ENCODE results near the gene CYSRT1. TPM values are rescaled to one million over a fixed set of nuclear protein-coding genes. Genes with fewer than 3 reads are reported as not detected.

CYSRT1 gene
- total RNA-seq, 1 experiment from 2014 or later: 1.4 TPM

- ChIA-PET CTCF (no interaction called here), POLR2A (interaction anchor here (0.8 kb wide), 1 partner anchor 9 kb away, joined by 3 read pairs; the partner anchor contains the start of gene TUBB4B)
- Mint-ChIP-seq H3K4me3 (ENCODE audit: unreplicated experiment) (no peak overlapping the region), H3K27me3 (ENCODE audit: insufficient read depth, unreplicated experiment) (no peaks in the 10 kb centered on the region), H3K36me3 (ENCODE audit: insufficient read depth, unreplicated experiment) (peaks cover 7% of the 10 kb centered on the region), H3K4me1 (ENCODE audit: insufficient read depth, unreplicated experiment) (peaks cover 11% of the 10 kb centered on the region), H3K9me3 (ENCODE audit: unreplicated experiment) (no peaks in the 10 kb centered on the region), H3K27ac (ENCODE audit: low read depth, unreplicated experiment) (no peak overlapping the region)
- intact Hi-C loops (cut with micrococcal nuclease): no loop called here
- no peak for TF ChIP-seq CTCF (IDR thresholded peaks at IDR 0.05; ENCODE audit: unreplicated experiment)
- no TSS peak for BruUV-seq (replicated peaks)
- no peak for DNase-seq (ENCODE audit: unreplicated experiment)
Measured at GRCh38 chr9:137231372-137232039, 6.5 kb downstream of the CYSRT1 start.

GRCh38 chr9:137232101-137232500 is 7.1 kb downstream of the CYSRT1 start:
- POLR2A ChIA-PET: no interaction called here
- peaks cover 6% of the 10 kb centered on the region for H3K4me1 Mint-ChIP-seq (ENCODE audit: insufficient read depth, unreplicated experiment)
- no peak overlapping the region for H3K27ac Mint-ChIP-seq (ENCODE audit: low read depth, unreplicated experiment)
- no peak for TF ChIP-seq CTCF (IDR thresholded peaks at IDR 0.05; ENCODE audit: unreplicated experiment)
- intact Hi-C loops (cut with micrococcal nuclease): no loop called here
- H3K27me3 Mint-ChIP-seq (ENCODE audit: insufficient read depth, unreplicated experiment): no peaks in the 10 kb centered on the region
- CTCF ChIA-PET: no interaction called here
- peaks cover 7% of the 10 kb centered on the region for H3K36me3 Mint-ChIP-seq (ENCODE audit: insufficient read depth, unreplicated experiment)
- no TSS peak for BruUV-seq (replicated peaks)
- H3K9me3 Mint-ChIP-seq (ENCODE audit: unreplicated experiment): no peaks in the 10 kb centered on the region
- no peak for DNase-seq (ENCODE audit: unreplicated experiment)
- H3K4me3 Mint-ChIP-seq (ENCODE audit: unreplicated experiment): no peak overlapping the region

GRCh38 chr9:137232510-137232909 is 7.5 kb downstream of the CYSRT1 start:
- peaks cover 4% of the 10 kb centered on the region for H3K4me1 Mint-ChIP-seq (ENCODE audit: insufficient read depth, unreplicated experiment)
- H3K4me3 Mint-ChIP-seq (ENCODE audit: unreplicated experiment): no peak overlapping the region
- H3K36me3 Mint-ChIP-seq (ENCODE audit: insufficient read depth, unreplicated experiment): peaks cover 7% of the 10 kb centered on the region
- ChIA-PET POLR2A (no interaction called here), CTCF (interaction anchor here (0.5 kb wide), 1 partner anchor 186 kb away, joined by 3 read pairs; no protein-coding TSS in a partner anchor)
- TF ChIP-seq CTCF (IDR thresholded peaks at IDR 0.05; ENCODE audit: unreplicated experiment): no peak
- BruUV-seq (replicated peaks): no TSS peak
- no peak overlapping the region for H3K27ac Mint-ChIP-seq (ENCODE audit: low read depth, unreplicated experiment)
- DNase-seq (ENCODE audit: unreplicated experiment): no peak
- H3K9me3 Mint-ChIP-seq (ENCODE audit: unreplicated experiment): no peaks in the 10 kb centered on the region
- intact Hi-C loops (cut with micrococcal nuclease): no loop called here
- no peaks in the 10 kb centered on the region for H3K27me3 Mint-ChIP-seq (ENCODE audit: insufficient read depth, unreplicated experiment)

GRCh38 chr9:137233143-137233980 is 8.4 kb downstream of the CYSRT1 start:
- H3K9me3 Mint-ChIP-seq (ENCODE audit: unreplicated experiment): no peaks in the 10 kb centered on the region
- H3K4me1 Mint-ChIP-seq (ENCODE audit: insufficient read depth, unreplicated experiment): no peaks in the 10 kb centered on the region
- H3K36me3 Mint-ChIP-seq (ENCODE audit: insufficient read depth, unreplicated experiment): peaks cover 7% of the 10 kb centered on the region
- no peak overlapping the region for H3K4me3 Mint-ChIP-seq (ENCODE audit: unreplicated experiment)
- no peak for TF ChIP-seq CTCF (IDR thresholded peaks at IDR 0.05; ENCODE audit: unreplicated experiment)
- no peak overlapping the region for H3K27ac Mint-ChIP-seq (ENCODE audit: low read depth, unreplicated experiment)
- DNase-seq (ENCODE audit: unreplicated experiment): no peak
- ChIA-PET CTCF (no interaction called here), POLR2A (no interaction called here)
- H3K27me3 Mint-ChIP-seq (ENCODE audit: insufficient read depth, unreplicated experiment): no peaks in the 10 kb centered on the region
- no TSS peak for BruUV-seq (replicated peaks)
- intact Hi-C loops (cut with micrococcal nuclease): no loop called here

All from MCF 10A (cell line).